Peyer's patch (tissue), 4 donors: ENCODE results near the gene PLCD1.

Experiments
- POLR2A ChIP-seq, 2 donors: fragments of 450-650 bp; IDR thresholded peaks; one replicate each; pipeline ENCODE4 v1.5.1; 2017; ENCODE audit warnings: antibody characterized with exemption in 2 of 2, mild to moderate bottlenecking in 2 of 2, moderate library complexity in 2 of 2
- TF ChIP-seq, protein P1 (sequence below), 6 experiments: fragments of 450-650 bp in 4 of 6; fragments of 200-600 bp in 2 of 6; sonication (generic) in 1 of 6; IDR thresholded peaks; one replicate each; pipeline ENCODE4 v1.5.1; 2017 to 2019; ENCODE audit warnings: antibody characterized with exemption in 6 of 6, mild to moderate bottlenecking in 3 of 6, moderate library complexity in 1 of 6

DNA sequence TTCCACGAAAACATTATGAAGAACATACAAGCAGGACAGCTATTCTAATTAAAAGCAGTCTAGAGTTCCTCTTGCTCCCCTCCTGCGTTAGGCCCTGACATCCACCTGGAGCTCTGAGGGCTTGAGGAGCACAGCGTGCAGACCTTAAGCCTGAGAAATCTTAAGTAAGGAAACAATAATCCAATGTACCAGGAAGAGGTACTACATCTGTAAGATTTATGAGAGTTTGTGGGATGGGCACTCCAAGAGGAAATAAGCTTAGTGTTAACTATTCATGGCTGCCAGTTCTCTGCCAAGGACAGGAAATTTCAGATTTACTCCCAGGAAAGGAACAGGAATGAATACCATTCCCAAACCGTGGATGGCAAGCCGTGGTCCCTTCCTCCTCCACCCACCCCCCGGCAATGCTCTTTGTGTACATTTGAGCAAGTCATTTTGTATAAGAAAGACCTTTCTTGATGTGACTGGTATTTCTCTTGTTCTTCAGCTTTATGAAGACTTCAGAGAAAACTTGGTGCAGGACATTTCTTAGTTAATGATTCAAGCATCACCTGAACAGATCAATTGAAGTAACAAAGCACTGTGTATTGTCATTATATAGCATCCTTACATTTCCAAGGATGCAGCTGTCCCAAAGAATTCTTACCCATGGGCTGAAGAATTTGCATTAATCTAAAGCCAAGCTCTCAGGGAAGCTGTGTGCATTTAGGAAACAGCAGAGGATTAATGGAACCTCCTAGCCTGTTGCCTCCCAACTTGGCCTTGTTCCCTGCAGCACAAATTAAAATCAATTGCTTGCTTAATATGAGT lies 67.6 kb downstream of the PLCD1 start:
- TF ChIP-seq, protein P1, sequence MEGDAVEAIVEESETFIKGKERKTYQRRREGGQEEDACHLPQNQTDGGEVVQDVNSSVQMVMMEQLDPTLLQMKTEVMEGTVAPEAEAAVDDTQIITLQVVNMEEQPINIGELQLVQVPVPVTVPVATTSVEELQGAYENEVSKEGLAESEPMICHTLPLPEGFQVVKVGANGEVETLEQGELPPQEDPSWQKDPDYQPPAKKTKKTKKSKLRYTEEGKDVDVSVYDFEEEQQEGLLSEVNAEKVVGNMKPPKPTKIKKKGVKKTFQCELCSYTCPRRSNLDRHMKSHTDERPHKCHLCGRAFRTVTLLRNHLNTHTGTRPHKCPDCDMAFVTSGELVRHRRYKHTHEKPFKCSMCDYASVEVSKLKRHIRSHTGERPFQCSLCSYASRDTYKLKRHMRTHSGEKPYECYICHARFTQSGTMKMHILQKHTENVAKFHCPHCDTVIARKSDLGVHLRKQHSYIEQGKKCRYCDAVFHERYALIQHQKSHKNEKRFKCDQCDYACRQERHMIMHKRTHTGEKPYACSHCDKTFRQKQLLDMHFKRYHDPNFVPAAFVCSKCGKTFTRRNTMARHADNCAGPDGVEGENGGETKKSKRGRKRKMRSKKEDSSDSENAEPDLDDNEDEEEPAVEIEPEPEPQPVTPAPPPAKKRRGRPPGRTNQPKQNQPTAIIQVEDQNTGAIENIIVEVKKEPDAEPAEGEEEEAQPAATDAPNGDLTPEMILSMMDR (IDR thresholded peaks at IDR 0.05): no peak
- no peak for TF ChIP-seq POLR2A (IDR thresholded peaks at IDR 0.05)
